ENCODE measurements around the gene ADORA2A. TPM values are rescaled to one million over a fixed set of nuclear protein-coding genes. Genes with fewer than 3 reads are reported as not detected.
A peak's percentile ranks its signal among the peaks of the same experiment; 100 is the strongest.

Gene ADORA2A
- total and polyA plus RNA-seq, 2 of the 13 experiments (the other 11 are each of a cell fraction or from before 2014, with no cell fraction given): 3.3 to 5.0 TPM

- TF ChIP-seq BRF2 (CRISPR knock-in tag; IDR thresholded peaks at IDR 0.05): no peak
- TF ChIP-seq RFXANK (CRISPR knock-in tag; IDR thresholded peaks at IDR 0.05): peak; percentile 93
- TF ChIP-seq PATZ1 (CRISPR knock-in tag; IDR thresholded peaks at IDR 0.05): no peak
- TF ChIP-seq ZNF672 (CRISPR knock-in tag; IDR thresholded peaks at IDR 0.05): no peak
- TF ChIP-seq PPARG (CRISPR knock-in tag; conservative IDR thresholded peaks at IDR 0.05): no peak
- TF ChIP-seq NR2C2 (CRISPR knock-in tag; IDR thresholded peaks at IDR 0.05; ENCODE audit: borderline replicate concordance): no peak
- TF ChIP-seq KMT2A (CRISPR knock-in tag; IDR thresholded peaks at IDR 0.05): no peak
- no peak for TF ChIP-seq ZFP82 (CRISPR knock-in tag; IDR thresholded peaks at IDR 0.05; ENCODE audit: borderline replicate concordance)
- no peak for TF ChIP-seq POLR2A (IDR thresholded peaks at IDR 0.05; ENCODE audit: insufficient read depth in 1 of 2, low read depth in 2 of 2, low read length in 2 of 2)
- no peak for TF ChIP-seq ZNF574 (CRISPR knock-in tag; IDR thresholded peaks at IDR 0.05)
- TF ChIP-seq ZMYM3 (CRISPR knock-in tag; IDR thresholded peaks at IDR 0.05): peak; percentile 93
- no peak for TF ChIP-seq ZNF207 (IDR thresholded peaks at IDR 0.05; ENCODE audit: borderline replicate concordance)
- no peak for TF ChIP-seq IRF1 (CRISPR knock-in tag; IDR thresholded peaks at IDR 0.05; ENCODE audit: low read depth)
These were observed 2.3 kb downstream of the ADORA2A start (continued) for GRCh38 chr22:24429411-24430365.

All from HepG2 (cell line).